AG09309 (cell line): Measurements from ENCODE around the gene PLXNA2.

Experiments
- DNase-seq: peaks from one replicate; pipeline ENCODE4 v3.0.0-alpha.2; 2010; ENCODE audit warnings: low read depth
- H3K4me3 ChIP-seq: 2 replicates; pipeline ENCODE4 v1.5.1; 2011; ENCODE audit warnings: mild to moderate bottlenecking, low read depth, low read length, moderate library complexity; ENCODE audit not compliant: control insufficient read depth
- CTCF ChIP-seq: IDR thresholded peaks from 2 replicates; pipeline ENCODE4 v1.5.1; 2011; ENCODE audit warnings: mild to moderate bottlenecking, low read depth, low read length, inconsistent platforms; ENCODE audit not compliant: insufficient read depth, control insufficient read depth; ENCODE audit errors: missing control alignments

Gene PLXNA2

GRCh38 chr1:208216062-208216461, 28.1 kb downstream of the PLXNA2 start:
- no peak for TF ChIP-seq CTCF
- DNase-seq = no peak
- no peak overlapping the region for H3K4me3 ChIP-seq

GRCh38 chr1:208215393-208215792, 28.8 kb downstream of the PLXNA2 start:
- no peak for DNase-seq
- no peak overlapping the region for H3K4me3 ChIP-seq
- no peak for TF ChIP-seq CTCF

GRCh38 chr1:208213786-208214185, 30.4 kb downstream of the PLXNA2 start:
- H3K4me3 ChIP-seq = no peak overlapping the region
- TF ChIP-seq CTCF = no peak
- no peak for DNase-seq

- no peak for TF ChIP-seq CTCF
- DNase-seq = no peak
- H3K4me3 ChIP-seq = no peak overlapping the region
Observed at GRCh38 chr1:208212893-208213292, 31.3 kb downstream of the PLXNA2 start.

GRCh38 chr1:208211921-208212843, 32.0 kb downstream of the PLXNA2 start:
- no peak for DNase-seq
- no peak for TF ChIP-seq CTCF

GRCh38 chr1:208209896-208210589, 34.1 kb downstream of the PLXNA2 start:
- H3K4me3 ChIP-seq = no peak overlapping the region
- no peak for DNase-seq
- no peak for TF ChIP-seq CTCF

More at GRCh38 chr1:208211921-208212843, 32.0 kb downstream of the PLXNA2 start:
- no peak overlapping the region for H3K4me3 ChIP-seq
